Kidney (tissue), 14 donors: Measurements from ENCODE around the gene STC2. TPM values are rescaled to one million over a fixed set of nuclear protein-coding genes. Genes with fewer than 3 reads are reported as not detected.

Source experiments
- DNase-seq, 5 donors: peaks; one replicate each; pipeline ENCODE4 v3.0.0-alpha.2; 2013 to 2020
- FAIRE-seq: peaks from 2 replicates; lab custom pipeline; 2012; peaks lifted over from hg19 to GRCh38; lab: Jason Lieb, UNC
- H3K27ac ChIP-seq, 2 donors: one replicate each; pipeline ENCODE4 v1.7.0; 2013; ENCODE audit warnings: low read depth in 2 of 2, low read length in 2 of 2, inconsistent platforms in 1 of 2
- H3K27me3 ChIP-seq: one replicate; pipeline ENCODE4 v1.7.1; 2013; ENCODE audit warnings: low read length, inconsistent platforms; ENCODE audit not compliant: control insufficient read depth, insufficient read depth
- H3K36me3 ChIP-seq, 3 donors: one replicate each; pipeline versions ENCODE4 v1.7.0 to v1.7.1; 2013; ENCODE audit warnings: low read length in 3 of 3, control low read depth in 1 of 3, inconsistent platforms in 1 of 3; ENCODE audit not compliant: insufficient read depth in 3 of 3, control insufficient read depth in 2 of 3
- H3K4me1 ChIP-seq, 3 donors: one replicate each; pipeline versions ENCODE4 v1.7.0 to v1.7.1; 2013; ENCODE audit warnings: low read length in 3 of 3, inconsistent platforms in 1 of 3, low read depth in 1 of 3; ENCODE audit not compliant: control insufficient read depth in 2 of 3, insufficient read depth in 2 of 3
- H3K4me3 ChIP-seq, 3 donors: one replicate each; pipeline versions ENCODE4 v1.7.0 to v1.8.1; 2013; ENCODE audit warnings: low read length in 3 of 3, control low read depth in 1 of 3, inconsistent platforms in 1 of 3
- H3K9ac ChIP-seq, 3 donors: one replicate each; pipeline versions ENCODE4 v1.7.0 to v1.7.1; 2013; ENCODE audit warnings: low read length in 3 of 3, control low read depth in 1 of 3, inconsistent platforms in 1 of 3
- H3K9me3 ChIP-seq, 3 donors: one replicate each; pipeline versions ENCODE4 v1.7.0 to v1.7.1; 2013; ENCODE audit warnings: low read length in 3 of 3, control low read depth in 1 of 3, inconsistent platforms in 1 of 3; ENCODE audit not compliant: control insufficient read depth in 2 of 3, insufficient read depth in 1 of 3
- intact Hi-C: fragments of 100-400 bp; cut with DNase I; formaldehyde crosslinking; loops from one replicate; pipeline ENCODE4 v1.11.1; 2022
- polyA plus RNA-seq: library from polyadenylated mRNA; stranded (reverse); fragments of 350-450 nt; fragmentation: Illumina TruSeq; extraction: RNeasy Lipid Tissue Mini Kit (QIAGEN cat#74804); gene quantifications from one replicate; pipeline ENCODE4 v1.2.3, GENCODE V29; 2014; ENCODE audit warnings: low read depth, low replicate concordance; ENCODE audit not compliant: insufficient read depth
- total RNA-seq: library from RNA; stranded (reverse); fragmentation: NEBNext Ultra II Directional; extraction: Animal tissue kit (Norgen Biotek cat#: 25700); gene quantifications from one replicate; pipeline ENCODE4 v1.2.1, GENCODE V29; 2021
- TF ChIP-seq, protein P1 (sequence below): IDR thresholded peaks from 3 replicates; pipeline ENCODE4 v1.5.1; 2012; ENCODE audit warnings: mild to moderate bottlenecking, moderate library complexity, borderline replicate concordance; ENCODE audit not compliant: insufficient read depth; ENCODE audit errors: extremely low read depth
- donor health status: control.
- donor health status: control.
- donor health status: control.
- donor health status: control.
- donor health status: control.
- donor health status: DM: yes; HTN: yes; CAD: no.
- donor health status: Normal renal cell carcinoma (clear cell type).

STC2 gene
- total and polyA plus RNA-seq, 2 donors from 2014 or later: 2.1 to 2.7 TPM

DNA sequence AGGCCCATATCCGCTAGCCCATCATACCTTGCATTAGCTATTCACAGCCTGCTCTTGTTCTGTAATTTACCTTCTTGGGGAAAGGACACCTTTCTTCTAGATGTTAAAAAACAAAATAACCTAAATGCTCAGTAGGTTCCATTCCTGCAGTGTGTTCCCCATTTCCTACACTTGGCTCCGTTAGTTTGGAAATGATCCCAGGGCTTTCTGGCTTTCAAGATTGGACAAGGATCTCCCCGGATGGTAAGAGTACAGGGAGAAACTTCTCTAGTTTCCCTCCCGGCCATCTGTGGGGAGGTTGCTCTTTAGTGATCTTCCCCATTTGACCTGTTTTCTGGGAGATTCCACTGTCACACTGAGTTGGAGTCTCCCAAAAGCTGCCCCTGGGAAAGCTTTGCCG lies 27.3 kb upstream of the STC2 start:
- Histone ChIP-seq H3K9ac (no peak overlapping the region), H3K27me3 (no peaks in the 10 kb centered on the region), H3K4me1 (no peaks in the 10 kb centered on the region), H3K9me3 (no peaks in the 10 kb centered on the region), H3K4me3 (no peak overlapping the region), H3K27ac (no peak overlapping the region), H3K36me3 (no peaks in the 10 kb centered on the region)
- DNase-seq (no peak), FAIRE-seq (no peak)
- TF ChIP-seq, protein P1, sequence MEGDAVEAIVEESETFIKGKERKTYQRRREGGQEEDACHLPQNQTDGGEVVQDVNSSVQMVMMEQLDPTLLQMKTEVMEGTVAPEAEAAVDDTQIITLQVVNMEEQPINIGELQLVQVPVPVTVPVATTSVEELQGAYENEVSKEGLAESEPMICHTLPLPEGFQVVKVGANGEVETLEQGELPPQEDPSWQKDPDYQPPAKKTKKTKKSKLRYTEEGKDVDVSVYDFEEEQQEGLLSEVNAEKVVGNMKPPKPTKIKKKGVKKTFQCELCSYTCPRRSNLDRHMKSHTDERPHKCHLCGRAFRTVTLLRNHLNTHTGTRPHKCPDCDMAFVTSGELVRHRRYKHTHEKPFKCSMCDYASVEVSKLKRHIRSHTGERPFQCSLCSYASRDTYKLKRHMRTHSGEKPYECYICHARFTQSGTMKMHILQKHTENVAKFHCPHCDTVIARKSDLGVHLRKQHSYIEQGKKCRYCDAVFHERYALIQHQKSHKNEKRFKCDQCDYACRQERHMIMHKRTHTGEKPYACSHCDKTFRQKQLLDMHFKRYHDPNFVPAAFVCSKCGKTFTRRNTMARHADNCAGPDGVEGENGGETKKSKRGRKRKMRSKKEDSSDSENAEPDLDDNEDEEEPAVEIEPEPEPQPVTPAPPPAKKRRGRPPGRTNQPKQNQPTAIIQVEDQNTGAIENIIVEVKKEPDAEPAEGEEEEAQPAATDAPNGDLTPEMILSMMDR: no peak
- intact Hi-C loops: no loop called here

DNA sequence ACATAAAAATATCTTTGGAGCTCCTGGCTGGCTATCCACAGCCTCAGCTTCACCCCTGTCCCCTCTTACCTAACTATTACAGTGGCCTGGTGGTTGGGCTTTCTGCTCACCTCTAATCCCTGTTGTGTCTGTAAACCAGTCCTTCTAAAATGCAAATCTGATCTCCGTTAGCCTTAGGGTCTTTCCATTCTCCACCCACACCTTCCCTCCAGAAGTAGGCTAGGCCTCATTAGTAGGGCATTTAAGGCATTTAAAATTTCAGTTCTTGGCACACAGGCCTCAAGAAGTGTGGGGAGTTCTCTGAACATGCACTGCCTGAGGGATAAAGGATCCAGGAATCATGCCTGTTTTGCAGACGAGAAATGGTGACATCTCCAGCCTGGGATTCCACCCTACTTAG lies 26.4 kb upstream of the STC2 start:
- intact Hi-C loops: no loop called here
- H3K4me3 ChIP-seq: no peak overlapping the region
- no peak for FAIRE-seq

DNA sequence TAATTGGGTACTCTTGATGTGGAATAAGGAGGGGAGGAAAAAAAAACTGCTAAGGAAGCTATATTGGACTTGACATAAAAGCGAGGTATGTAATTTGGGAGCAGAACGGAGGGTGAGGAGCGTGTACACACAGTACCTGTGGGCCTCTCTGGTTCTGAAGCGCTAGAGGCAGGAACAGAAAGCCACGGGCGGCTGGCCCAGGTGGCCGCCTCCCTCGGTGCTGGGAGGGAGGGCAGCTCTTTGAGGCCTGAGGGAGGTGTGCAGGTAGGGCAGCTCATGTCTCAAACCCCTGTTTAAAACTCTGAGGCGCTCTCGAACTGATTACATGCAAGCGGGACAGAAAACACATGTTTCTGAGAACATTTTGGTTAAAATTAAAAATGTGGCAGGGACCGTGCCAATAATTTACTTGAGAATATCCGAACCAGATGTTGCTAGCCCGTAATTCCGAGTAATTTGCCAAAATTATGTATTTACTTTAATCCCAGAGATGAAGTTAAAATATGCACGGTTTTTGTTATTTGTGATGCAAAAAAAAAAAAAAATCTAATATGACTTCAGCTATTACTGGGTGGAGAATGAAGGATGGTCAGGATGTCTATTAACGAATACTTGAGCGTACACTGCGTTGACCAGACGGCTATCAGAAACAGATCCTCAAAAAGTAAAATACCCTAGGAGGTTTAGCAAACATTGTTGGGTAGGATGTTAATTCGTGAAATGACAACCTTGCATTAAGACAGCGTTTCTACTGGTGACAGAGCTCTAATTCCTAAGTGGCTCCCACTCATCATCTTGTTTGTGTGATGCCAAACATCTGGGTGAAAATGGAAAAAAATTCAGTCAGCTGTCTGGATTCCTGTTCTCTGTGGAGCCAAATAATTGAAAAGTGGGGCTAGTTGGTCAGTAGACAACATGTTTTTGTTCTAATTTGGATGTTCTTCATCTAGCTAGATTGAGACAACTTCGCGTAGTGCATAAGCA lies 24.4 kb upstream of the STC2 start:
- H3K36me3 ChIP-seq: no peaks in the 10 kb centered on the region
- FAIRE-seq (no peak), DNase-seq (no peak)
- no peaks in the 10 kb centered on the region for H3K4me1 ChIP-seq
- intact Hi-C loops: no loop called here
- TF ChIP-seq, protein P1: no peak
- no peak overlapping the region for H3K4me3 ChIP-seq
- no peaks in the 10 kb centered on the region for H3K9me3 ChIP-seq
- no peak overlapping the region for H3K9ac ChIP-seq
- H3K27me3 ChIP-seq: no peaks in the 10 kb centered on the region
- H3K27ac ChIP-seq: no peak overlapping the region

More for the DNA sequence above, 26.4 kb upstream of the STC2 start:
- DNase-seq: no peak
- TF ChIP-seq, protein P1: no peak
- Histone ChIP-seq H3K4me1 (no peaks in the 10 kb centered on the region), H3K27ac (no peak overlapping the region), H3K9ac (no peak overlapping the region), H3K9me3 (no peaks in the 10 kb centered on the region), H3K36me3 (no peaks in the 10 kb centered on the region), H3K27me3 (no peaks in the 10 kb centered on the region)
